Muscle of back (tissue), 13 donors: ENCODE measurements around the gene FBLN7. TPM values are rescaled to one million over a fixed set of nuclear protein-coding genes. Genes with fewer than 3 reads are reported as not detected.
"Not testable (repeated sequence)": the region's sequence is repeated elsewhere in the genome, so short reads cannot be mapped to it uniquely, and the experiment has no call there.

Experiments used
- DNase-seq, 3 donors: peaks; one replicate each; pipeline versions ENCODE4 v3.0.0 to v3.0.0-alpha.2; 2013
- long read RNA-seq, 9 donors: transcript quantifications; one replicate each; lab custom pipeline, GENCODE V29; 2026
- polyA plus RNA-seq, 10 donors: library from polyadenylated mRNA; unstranded; fragments of 120-200 nt; gene quantifications; one replicate each; pipeline ENCODE4 v1.2.1, GENCODE V29; 2013; ENCODE audit not compliant: insufficient read length in 10 of 10

FBLN7 gene, protein sequence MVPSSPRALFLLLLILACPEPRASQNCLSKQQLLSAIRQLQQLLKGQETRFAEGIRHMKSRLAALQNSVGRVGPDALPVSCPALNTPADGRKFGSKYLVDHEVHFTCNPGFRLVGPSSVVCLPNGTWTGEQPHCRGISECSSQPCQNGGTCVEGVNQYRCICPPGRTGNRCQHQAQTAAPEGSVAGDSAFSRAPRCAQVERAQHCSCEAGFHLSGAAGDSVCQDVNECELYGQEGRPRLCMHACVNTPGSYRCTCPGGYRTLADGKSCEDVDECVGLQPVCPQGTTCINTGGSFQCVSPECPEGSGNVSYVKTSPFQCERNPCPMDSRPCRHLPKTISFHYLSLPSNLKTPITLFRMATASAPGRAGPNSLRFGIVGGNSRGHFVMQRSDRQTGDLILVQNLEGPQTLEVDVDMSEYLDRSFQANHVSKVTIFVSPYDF
- 10 to 100 TPM in 7 of 10 donors, 1 to 10 TPM in 3; 6.2 to 15.4 (median 11.4) TPM for polyA plus RNA-seq
- long read RNA-seq, donor 1, partial matches to known transcripts, result 0 of 1 reads
- long read RNA-seq, donor 1, other reads (novel, unspliced or antisense), result 0 of 1 reads
- long read RNA-seq, donor 2, partial matches to known transcripts, result 0 of 1 reads
- long read RNA-seq, donor 2, other reads (novel, unspliced or antisense), result 0 of 1 reads
- long read RNA-seq, donor 3, result 0 reads
- long read RNA-seq, donor 4, result 0 reads
- long read RNA-seq, donor 5, result 0 reads
- long read RNA-seq, donor 6, partial matches to known transcripts, result 12 of 15 reads
- long read RNA-seq, donor 6, other reads (novel, unspliced or antisense), result 0 of 15 reads
- long read RNA-seq, donor 7, partial matches to known transcripts, result 0 of 1 reads
- long read RNA-seq, donor 7, other reads (novel, unspliced or antisense), result 0 of 1 reads
- long read RNA-seq, donor 8, partial matches to known transcripts, result 0 of 1 reads
- long read RNA-seq, donor 8, other reads (novel, unspliced or antisense), result 0 of 1 reads
- long read RNA-seq, donor 9, result 0 reads

DNA sequence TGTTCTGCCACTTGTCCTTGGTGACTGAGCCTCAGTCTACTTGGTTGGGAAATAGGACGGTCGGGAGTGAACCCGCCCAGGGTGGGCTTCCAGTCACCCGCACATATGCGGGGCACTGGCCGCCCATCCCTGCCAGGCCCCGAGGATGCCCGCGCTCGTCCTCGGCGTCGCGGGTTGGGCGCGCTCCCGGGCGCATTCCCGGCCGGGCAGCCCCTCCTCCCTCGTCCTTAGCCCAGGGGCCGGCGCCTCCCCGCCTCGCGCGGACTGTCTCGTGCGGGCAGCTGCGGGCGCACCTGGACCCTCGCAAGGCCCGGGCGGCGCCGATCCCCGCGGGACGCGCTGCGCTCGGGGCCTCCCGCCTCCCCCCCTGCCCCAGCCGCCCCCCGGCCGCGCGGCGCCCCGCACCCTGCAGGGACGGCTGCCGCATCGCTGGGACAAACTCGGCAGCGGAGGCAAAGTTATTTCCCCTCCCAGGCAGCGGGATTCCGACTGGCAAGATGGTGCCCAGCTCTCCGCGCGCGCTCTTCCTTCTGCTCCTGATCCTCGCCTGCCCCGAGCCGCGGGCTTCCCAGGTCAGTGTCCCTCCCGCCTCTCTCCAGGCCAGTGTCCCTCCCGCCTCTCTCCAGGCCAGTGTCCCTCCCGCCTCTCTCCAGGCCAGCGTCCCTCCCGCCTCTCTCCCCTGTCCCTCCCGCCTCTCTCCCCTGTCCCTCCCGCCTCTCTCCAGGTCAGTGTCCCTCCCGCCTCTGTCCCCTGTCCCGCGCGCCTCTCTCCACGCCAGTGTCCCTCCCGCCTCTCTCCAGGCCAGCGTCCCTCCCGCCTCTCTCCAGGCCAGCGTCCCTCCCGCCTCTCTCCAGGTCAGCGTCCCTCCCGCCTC lies at the start of gene FBLN7:
FBLN7 (plus strand) TSS at position 227 of the 874 bp plus-strand sequence; CDS start at position 498, 271 bp downstream.
- DNase-seq, result peak in 2 of 3 donors; percentile 28 to 68

DNA sequence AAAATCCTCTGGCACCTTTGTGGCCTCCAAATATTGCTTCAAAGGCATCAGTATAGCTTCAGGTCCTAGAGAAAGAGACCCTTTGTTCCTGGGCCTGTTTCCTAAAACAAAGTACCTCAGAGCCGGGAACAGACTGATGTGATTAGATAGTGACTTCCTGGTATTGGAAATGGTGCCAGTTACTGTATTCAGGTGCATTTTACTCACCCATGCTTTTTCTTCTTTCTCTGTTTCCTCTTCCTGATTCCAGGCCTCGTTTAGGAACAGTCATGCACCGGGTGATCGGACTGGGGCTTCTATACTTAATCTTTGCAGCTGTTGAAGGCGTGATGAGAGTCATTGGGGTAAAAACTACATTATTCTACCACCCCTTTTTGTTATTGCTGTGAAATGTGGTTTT lies 48.8 kb upstream of the FBLN7 start:
- no peak for DNase-seq

DNA sequence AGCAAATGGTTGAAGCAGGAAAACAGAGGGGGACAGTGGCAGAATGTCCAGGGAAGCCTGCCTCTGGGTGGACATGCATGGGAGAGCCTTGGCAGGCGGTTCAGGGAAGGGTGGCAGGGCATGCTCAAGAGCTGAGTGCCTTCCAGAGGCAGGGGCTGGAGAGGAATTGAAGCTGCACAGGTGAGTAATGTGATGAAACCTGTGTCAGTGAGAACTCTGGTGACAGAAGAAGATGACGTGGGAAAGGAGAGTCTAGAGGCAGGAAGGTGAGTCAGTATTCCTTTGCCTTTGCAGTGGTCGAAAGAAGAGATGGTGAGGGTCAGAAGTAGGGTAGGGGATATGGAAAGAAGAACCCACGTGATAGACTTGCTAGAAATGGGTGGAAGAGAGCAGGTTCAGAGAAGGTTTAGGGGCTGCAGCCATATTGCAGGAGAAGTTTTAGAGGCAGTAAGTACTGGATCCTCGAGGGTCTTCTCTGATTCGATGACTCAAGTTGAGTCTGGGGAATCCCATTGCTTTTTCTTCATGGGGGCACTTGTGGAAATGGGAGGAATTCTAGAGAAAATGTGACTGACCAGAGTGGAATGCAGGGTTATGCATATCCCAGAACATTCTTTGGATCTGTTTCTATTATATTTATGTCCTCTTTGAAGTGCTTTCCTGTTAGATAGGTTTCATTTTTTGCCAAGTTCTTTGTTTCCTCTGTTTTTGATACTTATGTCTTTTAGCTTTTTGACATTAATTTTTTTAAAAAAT lies 45.7 kb upstream of the FBLN7 start:
- DNase-seq, result peak in 1 of 3 donors; percentile 59

DNA sequence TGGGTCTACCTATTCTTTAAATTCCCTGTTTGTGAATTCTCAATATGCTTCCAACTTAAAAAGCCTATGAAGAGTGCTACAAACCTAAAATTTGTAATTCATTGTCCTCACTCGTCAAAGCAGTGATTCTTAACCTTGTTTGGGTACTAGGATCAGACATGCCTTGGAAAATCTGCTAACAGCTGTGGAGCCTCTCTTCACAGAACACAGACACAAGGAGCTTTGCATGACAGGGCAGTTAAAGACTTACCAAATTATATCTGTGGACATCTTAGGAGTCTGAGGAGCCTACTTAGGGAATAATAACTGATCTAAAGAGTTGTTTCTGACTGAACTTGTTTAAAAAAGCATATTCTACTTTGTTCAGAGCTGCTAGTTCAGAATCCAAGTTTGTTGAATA lies 45.0 kb upstream of the FBLN7 start:
- DNase-seq, result no peak

DNA sequence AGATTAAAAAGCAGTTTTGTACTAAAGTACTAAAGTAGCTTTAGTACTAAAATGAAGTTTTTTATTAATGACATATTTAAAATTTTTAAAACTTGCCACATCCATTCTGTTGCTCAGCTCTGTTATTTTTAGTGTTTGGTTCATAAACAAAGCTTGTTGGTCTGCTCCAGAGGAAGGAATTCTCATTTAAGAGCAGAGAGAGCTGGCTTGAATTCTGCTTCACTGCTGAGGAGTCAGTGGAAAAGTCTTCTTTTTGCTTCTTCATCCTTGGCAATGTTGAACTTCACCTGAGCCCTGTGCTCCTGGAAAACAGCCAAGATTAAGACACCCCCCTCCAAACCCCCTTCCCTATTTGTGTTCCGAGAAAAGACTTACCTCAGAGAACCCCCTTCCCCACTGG lies 42.5 kb upstream of the FBLN7 start:
- peak in 1 of 3 donors; percentile 23 for DNase-seq

DNA sequence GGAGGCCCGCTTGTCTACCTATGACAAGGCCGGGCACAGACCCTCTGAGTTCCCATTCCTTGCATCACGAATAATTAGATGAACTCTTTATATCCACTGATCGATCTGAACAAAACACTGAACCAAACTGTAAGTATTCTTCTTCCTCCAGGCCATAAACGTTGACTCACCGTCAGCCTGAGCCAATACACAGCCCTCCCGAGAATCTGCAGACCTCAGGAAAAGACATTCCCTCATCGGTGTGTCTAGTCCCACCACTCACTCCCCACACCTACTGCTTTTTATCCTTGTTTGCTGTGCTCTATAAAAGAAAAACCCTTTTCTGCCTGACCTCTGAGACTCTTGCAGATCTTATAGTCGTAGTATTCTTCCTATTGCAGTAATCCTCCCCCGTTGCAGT lies 42.1 kb upstream of the FBLN7 start:
- DNase-seq, result peak in 1 of 3 donors; percentile 37

DNA sequence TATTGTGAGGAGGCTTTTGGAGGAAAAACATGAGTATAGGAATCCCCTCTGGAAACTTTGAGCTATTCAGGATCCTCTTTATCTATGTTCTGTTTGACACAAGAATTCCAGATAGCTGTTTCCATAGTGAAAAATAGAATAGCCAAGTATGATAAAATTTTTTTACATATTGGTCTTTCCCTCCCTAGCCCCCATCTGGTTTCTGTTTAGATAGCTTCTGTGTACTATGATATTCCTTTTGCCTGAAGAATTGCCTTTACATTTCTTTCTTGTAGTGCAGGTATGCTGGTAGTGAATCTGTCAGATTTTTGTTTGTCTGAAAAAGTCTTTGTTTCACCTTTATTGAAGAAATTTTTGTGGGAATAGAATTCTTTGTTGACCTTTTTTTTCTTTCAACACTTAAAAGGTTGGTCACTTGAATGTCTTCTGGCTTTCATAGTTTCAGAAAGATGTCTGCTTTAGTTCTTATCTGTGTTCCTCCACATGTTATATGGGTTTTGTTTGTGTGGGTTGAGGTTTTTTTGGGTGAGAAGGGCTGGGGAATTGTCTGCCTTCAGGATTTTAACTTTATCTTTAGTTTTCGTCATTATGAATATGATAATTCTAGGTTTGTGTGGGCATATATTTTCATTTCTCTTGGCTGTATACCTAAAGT lies 29.9 kb upstream of the FBLN7 start:
- DNase-seq, result no peak

DNA sequence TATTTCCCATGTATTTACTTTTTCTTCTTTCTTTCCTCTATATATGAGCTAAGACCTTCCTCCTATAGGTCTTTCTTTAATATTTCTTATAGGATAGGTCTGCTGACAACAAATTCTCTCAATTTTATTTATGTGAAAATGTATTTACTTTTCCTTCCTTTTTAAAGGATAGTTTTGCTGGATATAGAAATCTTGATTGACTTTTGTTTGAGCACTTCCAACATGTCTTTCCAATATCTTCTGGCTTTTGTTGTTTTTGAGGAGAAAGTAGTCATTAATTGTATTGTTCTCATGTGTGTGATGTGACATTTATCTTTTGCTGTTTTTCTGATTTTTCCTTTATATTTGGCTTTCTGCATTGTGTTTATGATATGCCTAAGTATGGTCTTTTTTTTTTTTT lies 28.9 kb upstream of the FBLN7 start:
- no peak for DNase-seq

DNA sequence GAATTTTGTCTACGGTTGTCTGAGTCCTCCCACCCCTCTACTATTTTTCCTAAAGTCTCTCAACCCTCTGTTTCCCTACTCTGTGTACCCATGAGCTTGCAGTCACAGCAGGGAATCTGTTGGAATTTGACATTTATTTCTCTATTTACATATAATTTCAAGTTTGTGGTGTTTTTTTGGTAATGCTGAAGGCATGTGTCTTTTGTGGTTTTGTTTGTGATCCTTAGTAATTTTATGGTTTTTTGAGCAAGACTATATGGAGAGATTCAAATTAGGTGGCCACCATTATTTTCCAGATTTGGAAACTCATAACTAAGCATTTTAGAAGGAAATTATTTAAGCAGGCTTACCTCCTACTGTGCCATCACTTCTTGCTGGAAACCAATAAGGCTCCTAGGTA lies 27.2 kb upstream of the FBLN7 start:
- DNase-seq, result no peak

DNA sequence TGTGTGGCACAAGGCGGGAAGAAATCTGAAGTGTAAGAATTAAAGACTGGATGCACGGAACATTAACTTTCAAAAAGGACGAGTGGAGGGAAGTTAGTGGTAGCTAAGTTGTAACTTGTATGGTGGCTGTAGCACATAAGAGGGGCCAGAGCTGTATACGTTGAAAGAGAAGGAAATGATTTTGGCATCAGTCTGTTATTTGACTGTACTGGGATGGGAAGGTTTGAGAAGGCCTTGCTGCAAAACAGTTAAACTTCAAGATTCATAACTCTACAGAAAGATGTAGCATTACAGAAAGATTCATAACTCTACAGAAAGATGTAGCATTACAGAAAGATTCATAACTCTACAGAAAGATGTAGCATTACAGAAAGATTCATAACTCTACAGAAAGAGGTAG lies 24.8 kb upstream of the FBLN7 start:
- not testable (repeated sequence) for DNase-seq

DNA sequence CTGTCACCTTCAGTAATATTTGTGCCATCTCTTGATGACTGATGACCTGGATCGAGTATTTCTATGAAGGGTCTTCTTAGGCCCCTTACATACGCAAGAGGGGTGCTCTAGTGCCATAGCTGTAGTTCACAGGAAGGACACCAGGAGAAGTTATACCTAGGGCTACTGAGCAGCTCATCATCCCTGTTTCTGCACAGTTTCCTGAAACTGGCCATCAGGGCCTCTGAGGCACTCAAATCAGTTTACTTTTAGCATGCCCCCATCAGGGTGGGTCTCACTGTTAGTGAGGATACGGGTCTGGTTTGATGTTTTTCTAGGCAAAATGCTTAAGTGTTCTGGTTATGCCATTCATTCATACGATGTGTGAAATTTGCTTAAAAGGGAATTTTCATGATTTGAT lies 20.0 kb upstream of the FBLN7 start:
- DNase-seq, result no peak

DNA sequence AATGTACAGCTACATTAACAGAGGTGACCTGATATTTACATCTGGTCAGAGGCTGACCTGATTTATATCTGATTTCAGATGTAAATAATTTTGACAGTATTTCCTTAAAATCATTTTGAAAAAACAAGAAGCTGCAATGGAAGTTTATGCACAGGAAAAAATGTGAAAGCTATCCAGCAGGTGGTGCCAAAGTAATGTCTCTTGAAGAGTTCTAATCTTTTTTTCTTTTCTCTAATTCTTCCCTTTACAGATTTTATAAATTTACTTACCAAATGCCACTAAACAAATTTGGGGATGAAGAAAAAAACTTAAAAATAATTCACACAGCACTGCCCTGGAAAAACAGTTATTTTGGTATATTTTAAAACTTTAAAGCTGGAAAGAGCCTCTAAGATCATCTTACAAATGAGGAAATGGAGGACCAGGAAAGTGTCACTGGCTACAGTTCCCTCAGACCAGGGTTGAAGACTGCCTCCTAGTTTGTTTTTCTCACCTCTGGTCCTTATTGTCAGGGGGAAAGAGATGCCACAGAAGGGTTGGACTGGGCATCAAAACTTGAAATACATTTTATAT lies 16.4 kb upstream of the FBLN7 start:
- peak; percentile 44 to 72 (median 54) for DNase-seq

DNA sequence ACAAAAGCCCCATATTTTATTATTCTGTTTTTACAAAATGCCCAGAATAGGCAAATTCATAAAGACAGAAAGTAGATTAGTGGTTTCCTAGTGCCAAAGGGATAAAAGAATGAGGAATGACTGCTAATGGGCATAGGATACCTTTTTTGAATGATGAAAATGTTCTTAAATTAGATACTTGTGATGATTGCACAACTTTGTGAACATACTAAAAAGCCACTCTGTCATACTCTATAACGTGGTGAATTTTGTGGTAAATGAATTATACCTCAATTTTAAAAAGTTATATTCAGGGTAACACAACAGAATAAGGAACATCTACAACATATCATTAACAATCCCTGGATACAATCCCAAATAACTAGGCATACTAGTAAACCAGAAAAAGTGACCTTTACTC lies 9.1 kb upstream of the FBLN7 start:
- no peak for DNase-seq

DNA sequence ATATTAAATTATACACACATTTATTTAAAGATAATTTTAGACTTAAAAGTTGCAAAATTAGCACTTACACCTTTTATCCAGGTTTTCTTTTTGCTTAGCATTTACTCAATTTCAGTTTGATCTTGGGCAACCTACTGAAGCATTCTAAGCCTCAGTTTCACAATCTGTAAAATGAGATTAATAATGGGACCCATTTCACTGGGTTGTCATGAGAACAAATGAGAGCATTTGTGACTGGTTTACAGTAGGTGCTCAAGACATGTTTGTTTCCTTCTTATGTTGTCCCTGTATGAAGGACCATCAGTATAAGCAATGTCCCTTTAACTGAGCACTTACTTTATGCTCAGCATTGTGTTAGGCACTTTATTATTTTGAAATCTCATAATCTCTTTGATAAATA lies 4.8 kb upstream of the FBLN7 start:
- DNase-seq, result no peak

DNA sequence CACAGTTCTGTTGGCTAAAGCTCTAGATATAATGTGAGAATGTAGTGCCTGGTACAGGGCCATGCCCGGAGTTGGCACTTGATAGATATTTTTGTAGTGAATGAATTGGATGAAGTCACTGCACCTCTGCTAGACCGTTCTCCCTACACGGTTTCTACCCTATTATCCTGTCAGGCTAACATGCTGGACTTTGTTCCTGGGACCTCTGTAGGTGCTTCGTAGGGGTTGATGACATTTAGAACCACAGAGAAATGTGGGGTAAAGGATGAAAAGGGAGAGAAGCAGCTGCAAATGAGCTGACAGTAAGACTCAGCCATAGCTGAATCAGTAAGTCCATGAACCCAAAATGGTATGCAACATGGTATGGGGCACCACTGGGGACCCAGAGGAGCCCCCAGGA lies 4.1 kb upstream of the FBLN7 start:
- DNase-seq, result no peak

DNA sequence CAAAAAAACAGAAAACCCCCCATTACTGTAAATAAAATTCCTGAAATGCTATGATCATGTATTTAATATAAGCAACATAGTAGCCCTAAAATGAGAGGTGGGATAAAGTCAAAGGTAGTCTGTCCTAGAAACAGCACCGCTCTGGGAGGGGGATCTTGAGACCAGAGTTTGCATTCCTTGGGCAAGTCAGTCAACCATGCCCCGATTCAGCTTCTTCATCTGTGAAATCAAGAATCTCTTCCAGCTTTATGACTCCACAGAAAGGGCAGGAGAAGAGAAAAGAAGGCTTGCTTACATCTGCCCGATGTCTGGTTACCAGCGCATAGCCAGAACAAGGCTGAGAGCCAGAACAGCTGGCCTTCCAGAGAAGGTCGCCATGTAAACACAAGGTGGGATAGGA lies 2.1 kb upstream of the FBLN7 start:
- no peak for DNase-seq

DNA sequence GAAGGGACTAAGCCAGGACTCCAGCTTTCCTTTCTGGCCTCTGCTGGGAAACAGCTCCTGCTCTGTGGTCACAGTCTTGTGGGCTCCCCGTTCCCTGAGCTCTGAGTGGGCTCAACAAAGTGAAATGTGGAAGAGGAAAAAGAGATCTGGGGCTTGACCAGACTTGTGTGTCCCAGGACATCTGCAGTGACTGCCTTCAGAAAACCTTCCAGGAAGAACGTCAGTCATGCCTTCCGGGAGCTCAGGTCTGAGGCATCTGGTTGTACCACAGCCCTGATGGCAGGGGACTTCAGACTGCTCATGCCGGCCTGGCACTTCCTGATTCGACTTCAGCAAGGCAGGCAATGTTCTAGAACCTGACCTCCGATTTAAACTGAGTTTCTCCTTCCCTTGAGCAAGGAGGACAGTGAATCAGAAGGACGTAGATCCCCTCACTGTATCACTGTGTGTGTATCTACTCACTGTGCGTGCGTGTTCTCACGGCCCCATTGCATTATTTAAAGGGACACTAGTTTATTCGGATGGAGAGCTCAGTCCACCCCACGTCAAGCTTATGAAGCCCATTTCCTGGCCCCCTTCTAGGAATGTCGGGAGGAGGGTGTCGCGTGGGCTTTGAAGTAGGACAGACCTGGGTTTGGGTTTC lies 548 bp upstream of the FBLN7 start:
- DNase-seq, result peak in 2 of 3 donors; percentile 23 to 64

DNA sequence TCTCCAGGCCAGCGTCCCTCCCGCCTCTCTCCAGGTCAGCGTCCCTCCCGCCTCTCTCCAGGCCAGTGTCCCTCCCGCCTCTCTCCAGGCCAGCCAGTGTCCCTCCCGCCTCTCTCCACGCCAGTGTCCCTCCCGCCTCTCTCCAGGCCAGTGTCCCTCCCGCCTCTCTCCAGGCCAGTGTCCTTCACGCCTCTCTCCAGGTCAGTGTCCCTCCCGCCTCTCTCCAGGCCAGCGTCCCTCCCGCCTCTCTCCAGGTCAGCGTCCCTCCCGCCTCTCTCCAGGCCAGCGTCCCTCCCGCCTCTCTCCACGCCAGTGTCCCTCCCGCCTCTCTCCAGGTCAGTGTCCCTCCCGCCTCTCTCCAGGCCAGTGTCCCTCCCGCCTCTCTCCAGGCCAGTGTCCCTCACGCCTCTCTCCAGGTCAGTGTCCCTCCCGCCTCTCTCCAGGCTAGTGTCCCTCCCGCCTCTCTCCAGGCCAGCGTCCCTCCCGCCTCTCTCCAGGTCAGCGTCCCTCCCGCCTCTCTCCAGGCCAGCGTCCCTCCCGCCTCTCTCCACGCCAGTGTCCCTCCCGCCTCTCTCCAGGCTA lies 939 bp downstream of the FBLN7 start:
- DNase-seq, result not testable (repeated sequence)

DNA sequence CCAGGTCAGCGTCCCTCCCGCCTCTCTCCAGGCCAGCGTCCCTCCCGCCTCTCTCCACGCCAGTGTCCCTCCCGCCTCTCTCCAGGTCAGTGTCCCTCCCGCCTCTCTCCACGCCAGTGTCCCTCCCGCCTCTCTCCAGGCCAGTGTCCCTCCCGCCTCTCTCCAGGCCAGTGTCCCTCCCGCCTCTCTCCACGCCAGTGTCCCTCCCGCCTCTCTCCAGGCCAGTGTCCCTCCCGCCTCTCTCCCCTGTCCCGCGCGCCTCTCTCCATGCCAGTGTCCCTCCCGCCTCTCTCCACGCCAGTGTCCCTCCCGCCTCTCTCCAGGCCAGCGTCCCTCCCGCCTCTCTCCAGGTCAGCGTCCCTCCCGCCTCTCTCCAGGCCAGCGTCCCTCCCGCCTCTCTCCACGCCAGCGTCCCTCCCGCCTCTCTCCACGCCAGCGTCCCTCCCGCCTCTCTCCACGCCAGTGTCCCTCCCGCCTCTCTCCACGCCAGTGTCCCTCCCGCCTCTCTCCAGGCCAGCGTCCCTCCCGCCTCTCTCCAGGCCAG lies 1.5 kb downstream of the FBLN7 start:
- not testable (repeated sequence) for DNase-seq
